Tibial artery (tissue), 4 donors: Measurements from ENCODE around the gene ATP13A4.

ENCODE experiments used
- DNase-seq, 2 donors: peaks; one replicate each; pipeline ENCODE4 v3.0.0-alpha.2; 2019
- H3K27ac ChIP-seq, 2 donors: fragments of 200-600 bp; sonication (generic) in 1 of 2; 1 replicate in 1 of 2; 2 replicates in 1 of 2; pipeline ENCODE4 v1.5.1; 2018 to 2019; ENCODE audit warnings: mild to moderate bottlenecking in 1 of 2
- H3K27me3 ChIP-seq, 2 donors: fragments of 200-600 bp; sonication (generic) in 1 of 2; one replicate each; pipeline versions ENCODE4 v1.5.1 to v1.6.0; 2016 to 2019
- H3K36me3 ChIP-seq, 3 donors: fragments of 200-600 bp; sonication (generic) in 2 of 3; one replicate each; pipeline ENCODE4 v1.5.1; 2016 to 2019; ENCODE audit warnings: mild to moderate bottlenecking in 2 of 3
- H3K4me1 ChIP-seq, 4 donors: fragments of 200-600 bp; sonication (generic) in 2 of 4; 1 replicate in 3 of 4; 2 replicates in 1 of 4; pipeline ENCODE4 v1.5.1; 2016 to 2019
- H3K4me3 ChIP-seq, 2 donors: fragments of 200-600 bp; sonication (generic) in 1 of 2; 1 replicate in 1 of 2; 2 replicates in 1 of 2; pipeline ENCODE4 v1.5.1; 2018 to 2019; ENCODE audit warnings: mild to moderate bottlenecking in 2 of 2
- H3K9me3 ChIP-seq, 3 donors: fragments of 200-600 bp; sonication (generic) in 1 of 3; one replicate each; pipeline ENCODE4 v1.5.1; 2016 to 2019
- intact Hi-C: fragments of 100-400 bp; cut with DNase I; formaldehyde crosslinking; loops from one replicate; pipeline ENCODE4 v1.15.0; 2023; ENCODE audit warnings: low total_unique reads
- TF ChIP-seq, protein P1 (sequence below), 2 experiments: fragments of 200-600 bp in 1 of 2; fragments of 450-650 bp in 1 of 2; IDR thresholded peaks; one replicate each; pipeline ENCODE4 v1.5.1; 2017 to 2019; ENCODE audit warnings: antibody characterized with exemption in 2 of 2, mild to moderate bottlenecking in 1 of 2, moderate library complexity in 1 of 2

Gene ATP13A4

DNA sequence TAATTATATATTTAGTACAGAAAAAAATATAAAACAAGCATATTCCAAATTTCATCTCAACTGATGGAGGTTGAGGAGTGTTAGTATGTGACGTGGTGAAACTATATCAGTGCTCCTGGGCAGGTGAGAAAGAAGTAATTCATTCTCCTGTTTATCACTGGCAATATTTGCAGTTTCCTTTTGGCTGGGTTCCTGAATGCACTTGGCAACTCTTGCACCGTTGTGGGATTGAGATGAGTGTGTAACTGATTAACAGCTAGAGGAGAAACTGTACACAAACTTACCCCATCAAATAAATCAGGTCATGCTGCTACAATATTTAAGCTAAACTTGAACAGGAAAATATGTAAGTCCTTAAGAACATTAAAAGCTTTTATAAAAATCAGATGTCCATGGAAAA is 2.1 kb upstream of the ATP13A4 start:
- intact Hi-C loops = no loop called here
- no peak for DNase-seq
- H3K27ac ChIP-seq = no peak overlapping the region
- no peak overlapping the region for H3K4me3 ChIP-seq
- H3K9me3 ChIP-seq = no peaks in the 10 kb centered on the region
- TF ChIP-seq, protein P1, sequence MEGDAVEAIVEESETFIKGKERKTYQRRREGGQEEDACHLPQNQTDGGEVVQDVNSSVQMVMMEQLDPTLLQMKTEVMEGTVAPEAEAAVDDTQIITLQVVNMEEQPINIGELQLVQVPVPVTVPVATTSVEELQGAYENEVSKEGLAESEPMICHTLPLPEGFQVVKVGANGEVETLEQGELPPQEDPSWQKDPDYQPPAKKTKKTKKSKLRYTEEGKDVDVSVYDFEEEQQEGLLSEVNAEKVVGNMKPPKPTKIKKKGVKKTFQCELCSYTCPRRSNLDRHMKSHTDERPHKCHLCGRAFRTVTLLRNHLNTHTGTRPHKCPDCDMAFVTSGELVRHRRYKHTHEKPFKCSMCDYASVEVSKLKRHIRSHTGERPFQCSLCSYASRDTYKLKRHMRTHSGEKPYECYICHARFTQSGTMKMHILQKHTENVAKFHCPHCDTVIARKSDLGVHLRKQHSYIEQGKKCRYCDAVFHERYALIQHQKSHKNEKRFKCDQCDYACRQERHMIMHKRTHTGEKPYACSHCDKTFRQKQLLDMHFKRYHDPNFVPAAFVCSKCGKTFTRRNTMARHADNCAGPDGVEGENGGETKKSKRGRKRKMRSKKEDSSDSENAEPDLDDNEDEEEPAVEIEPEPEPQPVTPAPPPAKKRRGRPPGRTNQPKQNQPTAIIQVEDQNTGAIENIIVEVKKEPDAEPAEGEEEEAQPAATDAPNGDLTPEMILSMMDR (IDR thresholded peaks at IDR 0.05) = no peak
- H3K4me1 ChIP-seq = no peaks in the 10 kb centered on the region
- no peaks in the 10 kb centered on the region for H3K27me3 ChIP-seq
- H3K36me3 ChIP-seq = no peaks in the 10 kb centered on the region

DNA sequence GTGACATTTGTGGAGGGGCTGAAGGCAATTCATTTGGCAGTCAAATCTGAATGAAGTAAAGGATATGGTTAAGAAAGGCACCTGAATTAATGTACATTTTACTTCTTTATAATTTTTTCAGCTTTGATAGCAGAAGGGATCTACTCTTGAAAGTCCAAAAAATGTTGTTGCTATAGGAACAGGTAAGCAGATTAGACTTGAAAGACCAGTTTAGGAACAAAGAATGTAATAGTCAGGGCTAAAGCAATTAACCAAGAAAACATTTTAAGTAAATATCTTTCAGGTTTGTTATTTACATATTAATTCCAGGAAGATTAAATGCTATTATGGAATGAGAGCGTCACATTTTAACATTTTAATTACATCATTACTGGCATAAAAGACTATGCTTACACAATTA is 1.1 kb downstream of the ATP13A4 start:
- intact Hi-C loops = no loop called here
- TF ChIP-seq, protein P1 (IDR thresholded peaks at IDR 0.05) = no peak
- no peaks in the 10 kb centered on the region for H3K4me1 ChIP-seq
- H3K27ac ChIP-seq = no peak overlapping the region
- no peak overlapping the region for H3K4me3 ChIP-seq
- no peak for DNase-seq
- no peaks in the 10 kb centered on the region for H3K36me3 ChIP-seq
- H3K9me3 ChIP-seq = no peaks in the 10 kb centered on the region
- H3K27me3 ChIP-seq = no peaks in the 10 kb centered on the region

DNA sequence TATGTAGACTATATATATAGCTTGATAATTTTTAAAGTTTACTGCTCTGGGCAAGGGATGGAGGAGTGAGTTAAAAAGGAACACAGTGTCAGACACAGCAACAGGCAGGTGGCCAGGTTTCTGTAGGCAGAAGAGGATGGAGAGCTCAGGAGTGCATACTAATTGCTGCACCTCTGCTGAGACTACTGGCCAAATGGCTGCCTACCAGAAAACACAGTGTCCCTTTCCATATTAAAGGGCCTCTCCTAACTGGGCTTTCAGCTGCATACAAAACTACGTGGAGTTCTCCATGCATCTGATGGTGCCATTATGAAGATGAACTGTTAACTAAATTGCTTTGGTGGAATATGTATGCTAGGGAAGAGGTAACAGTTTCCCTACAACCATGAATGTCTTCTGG is 1.8 kb downstream of the ATP13A4 start:
- Histone ChIP-seq H3K4me3 (no peak overlapping the region), H3K36me3 (no peaks in the 10 kb centered on the region), H3K4me1 (no peaks in the 10 kb centered on the region), H3K27me3 (no peaks in the 10 kb centered on the region), H3K27ac (no peak overlapping the region), H3K9me3 (no peaks in the 10 kb centered on the region)
- TF ChIP-seq, protein P1 (IDR thresholded peaks at IDR 0.05) = no peak
- DNase-seq = no peak
- intact Hi-C loops = no loop called here

DNA sequence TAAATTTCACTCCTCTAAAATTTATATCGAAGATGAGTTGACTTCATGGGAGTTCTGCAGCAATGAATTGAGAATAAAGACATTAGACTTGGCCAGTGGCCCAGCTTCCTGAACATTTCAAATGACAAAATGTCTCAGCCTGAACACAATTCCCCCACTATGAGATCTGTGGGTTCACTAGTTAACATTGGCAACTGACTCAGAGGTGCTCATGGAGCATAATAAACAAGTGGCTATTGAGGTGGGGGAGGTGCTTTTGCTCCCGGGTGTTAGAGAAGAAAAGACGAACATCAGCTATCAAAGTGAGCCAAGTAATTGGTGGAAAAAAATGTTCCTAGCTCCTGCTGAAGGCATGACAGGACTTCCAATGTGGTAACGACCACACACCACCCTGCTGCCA is 6.3 kb downstream of the ATP13A4 start:
- intact Hi-C loops = no loop called here
- TF ChIP-seq, protein P1 (IDR thresholded peaks at IDR 0.05) = no peak
- Histone ChIP-seq H3K27me3 (no peaks in the 10 kb centered on the region), H3K27ac (no peak overlapping the region), H3K9me3 (peaks cover 0 to 9% (median 0%) of the 10 kb centered on the region in 3 donors), H3K4me1 (no peaks in the 10 kb centered on the region), H3K4me3 (no peak overlapping the region), H3K36me3 (no peaks in the 10 kb centered on the region)
- no peak for DNase-seq

DNA sequence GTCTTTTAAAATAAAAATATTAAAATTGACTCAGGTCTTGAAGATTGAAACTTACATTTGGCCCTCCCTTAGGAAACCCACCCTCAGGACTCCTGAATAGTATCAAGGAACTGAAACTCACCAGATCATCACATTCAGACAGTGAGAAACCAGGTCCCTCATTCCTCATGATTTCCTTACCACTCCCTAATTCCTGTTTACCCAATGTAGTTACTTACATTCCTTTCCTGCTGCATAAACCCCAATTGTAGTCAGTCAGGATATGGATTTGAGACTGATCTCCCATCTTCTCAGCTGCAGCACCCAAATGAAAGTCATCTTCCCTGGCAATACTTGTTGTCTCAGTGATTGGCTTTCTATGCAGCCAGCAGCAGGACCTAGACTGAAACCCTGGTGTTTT is 8.6 kb downstream of the ATP13A4 start:
- Histone ChIP-seq H3K27ac (no peak overlapping the region), H3K27me3 (no peaks in the 10 kb centered on the region), H3K9me3 (peaks cover 0 to 9% (median 0%) of the 10 kb centered on the region in 3 donors), H3K36me3 (no peaks in the 10 kb centered on the region), H3K4me1 (no peaks in the 10 kb centered on the region), H3K4me3 (no peak overlapping the region)
- DNase-seq = no peak
- intact Hi-C loops = no loop called here
- TF ChIP-seq, protein P1 (IDR thresholded peaks at IDR 0.05) = no peak

- Histone ChIP-seq H3K4me1 (no peaks in the 10 kb centered on the region), H3K27ac (no peak overlapping the region), H3K27me3 (no peaks in the 10 kb centered on the region), H3K36me3 (no peaks in the 10 kb centered on the region), H3K9me3 (peaks cover 0 to 9% (median 0%) of the 10 kb centered on the region in 3 donors), H3K4me3 (no peak overlapping the region)
- DNase-seq = no peak
- intact Hi-C loops = no loop called here
- TF ChIP-seq, protein P1 (IDR thresholded peaks at IDR 0.05) = no peak
Observed at GRCh38 chr3:193545304-193545703, 9.4 kb downstream of the ATP13A4 start.
